Keratinocyte (primary cell): ENCODE measurements around the gene NELL1.

Source experiments
- EZH2 ChIP-seq: IDR thresholded peaks from one replicate; pipeline ENCODE4 v1.6.1; 2012; ENCODE audit warnings: inconsistent platforms, mild to moderate bottlenecking, low read length, moderate library complexity
- TF ChIP-seq, protein P1 (sequence below), 3 experiments: IDR thresholded peaks in 1 of 3; conservative IDR thresholded peaks in 1 of 3; optimal IDR thresholded peaks in 1 of 3; 2 replicates in 2 of 3; 3 replicates in 1 of 3; pipeline versions ENCODE3 to v1.5.1; 2011; ENCODE audit warnings: low read length in 3 of 3, mild to moderate bottlenecking in 3 of 3, moderate library complexity in 2 of 3, control low read depth in 1 of 3, inconsistent platforms in 1 of 3; ENCODE audit not compliant: insufficient read depth in 2 of 3; ENCODE audit errors: extremely low read depth in 1 of 3

DNA sequence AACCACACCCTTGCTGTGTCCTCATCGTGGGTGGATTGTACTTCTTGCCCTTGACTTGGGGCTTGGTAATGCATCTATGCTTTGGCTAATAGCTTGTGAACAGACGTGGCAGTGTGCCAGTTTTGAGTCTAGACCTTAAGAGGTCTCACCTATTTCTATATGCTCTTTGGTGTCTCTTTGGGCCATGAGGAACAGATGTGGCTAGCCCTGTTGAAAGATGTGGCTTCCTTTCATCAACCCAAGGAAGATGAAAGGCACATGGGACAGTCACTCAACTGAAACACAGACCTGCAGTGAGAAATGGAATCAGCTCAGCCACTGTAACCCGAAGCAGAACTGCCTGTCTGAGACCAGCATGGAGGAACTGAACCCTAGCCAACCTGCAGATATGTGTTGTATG lies 7.9 kb upstream of the NELL1 start:
- TF ChIP-seq, protein P1, sequence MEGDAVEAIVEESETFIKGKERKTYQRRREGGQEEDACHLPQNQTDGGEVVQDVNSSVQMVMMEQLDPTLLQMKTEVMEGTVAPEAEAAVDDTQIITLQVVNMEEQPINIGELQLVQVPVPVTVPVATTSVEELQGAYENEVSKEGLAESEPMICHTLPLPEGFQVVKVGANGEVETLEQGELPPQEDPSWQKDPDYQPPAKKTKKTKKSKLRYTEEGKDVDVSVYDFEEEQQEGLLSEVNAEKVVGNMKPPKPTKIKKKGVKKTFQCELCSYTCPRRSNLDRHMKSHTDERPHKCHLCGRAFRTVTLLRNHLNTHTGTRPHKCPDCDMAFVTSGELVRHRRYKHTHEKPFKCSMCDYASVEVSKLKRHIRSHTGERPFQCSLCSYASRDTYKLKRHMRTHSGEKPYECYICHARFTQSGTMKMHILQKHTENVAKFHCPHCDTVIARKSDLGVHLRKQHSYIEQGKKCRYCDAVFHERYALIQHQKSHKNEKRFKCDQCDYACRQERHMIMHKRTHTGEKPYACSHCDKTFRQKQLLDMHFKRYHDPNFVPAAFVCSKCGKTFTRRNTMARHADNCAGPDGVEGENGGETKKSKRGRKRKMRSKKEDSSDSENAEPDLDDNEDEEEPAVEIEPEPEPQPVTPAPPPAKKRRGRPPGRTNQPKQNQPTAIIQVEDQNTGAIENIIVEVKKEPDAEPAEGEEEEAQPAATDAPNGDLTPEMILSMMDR (optimal IDR thresholded peaks at IDR 0.05 in 1 of 3, IDR thresholded peaks at IDR 0.05 in 1 of 3, conservative IDR thresholded peaks at IDR 0.05 in 1 of 3; ENCODE audit: extremely low read depth in 1 of 3, insufficient read depth in 2 of 3, low read length in 3 of 3) = no peak
- TF ChIP-seq EZH2 = no peak
